Keratinocyte (primary cell): ENCODE data around the gene TRPM3. TPM values are rescaled to one million over a fixed set of nuclear protein-coding genes. Genes with fewer than 3 reads are reported as not detected.

Experiments used
- DNase-seq: peaks from one replicate; pipeline ENCODE4 v3.0.0-alpha.2; 2011; ENCODE audit warnings: low read depth, missing footprints, low spot score
- FAIRE-seq: peaks from 2 replicates; lab custom pipeline; 2011; peaks lifted over from hg19 to GRCh38; lab: Jason Lieb, UNC
- H2AFZ ChIP-seq: 2 replicates; pipeline ENCODE4 v1.6.0; 2012; ENCODE audit warnings: low read length, control low read depth, inconsistent platforms; ENCODE audit not compliant: control insufficient read depth
- H3K27ac ChIP-seq: 2 replicates; pipeline ENCODE4 v1.5.1; 2011; ENCODE audit warnings: low read length; ENCODE audit not compliant: control insufficient read depth, insufficient read depth
- H3K27me3 ChIP-seq: 3 replicates; pipeline ENCODE4 v1.6.0; 2011; ENCODE audit warnings: low read length; ENCODE audit not compliant: control insufficient read depth, insufficient read depth; ENCODE audit errors: extremely low read depth
- H3K36me3 ChIP-seq, 2 experiments: 2 replicates in 1 of 2; 3 replicates in 1 of 2; pipeline ENCODE4 v1.5.1; 2011; ENCODE audit warnings: low read length in 2 of 2, mild to moderate bottlenecking in 1 of 2; ENCODE audit not compliant: control insufficient read depth in 2 of 2, insufficient read depth in 2 of 2; ENCODE audit errors: extremely low read depth in 1 of 2
- H3K4me1 ChIP-seq: 3 replicates; pipeline ENCODE4 v1.5.1; 2011; ENCODE audit warnings: low read length; ENCODE audit not compliant: control insufficient read depth, insufficient read depth; ENCODE audit errors: extremely low read depth
- H3K4me2 ChIP-seq: 3 replicates; pipeline ENCODE4 v1.6.0; 2011; ENCODE audit warnings: low read depth, low read length; ENCODE audit not compliant: control insufficient read depth, insufficient read depth; ENCODE audit errors: extremely low read depth
- H3K4me3 ChIP-seq, 3 experiments: fragments of 200-600 bp in 1 of 3; sonication (generic) in 1 of 3; 2 replicates in 2 of 3; 3 replicates in 1 of 3; pipeline ENCODE4 v1.5.1; 2011 to 2016; ENCODE audit warnings: low read length in 3 of 3, mild to moderate bottlenecking in 3 of 3, control low read depth in 2 of 3, inconsistent platforms in 1 of 3, low read depth in 1 of 3, mixed read lengths in 1 of 3, mixed run types in 1 of 3, moderate library complexity in 1 of 3; ENCODE audit not compliant: control insufficient read depth in 2 of 3, insufficient read depth in 2 of 3; ENCODE audit errors: extremely low read depth in 1 of 3
- H3K79me2 ChIP-seq: 2 replicates; pipeline ENCODE4 v1.6.0; 2012; ENCODE audit warnings: low read length; ENCODE audit not compliant: control insufficient read depth, insufficient read depth
- H3K9ac ChIP-seq: 3 replicates; pipeline ENCODE4 v1.6.0; 2011; ENCODE audit warnings: low read length; ENCODE audit not compliant: control insufficient read depth, insufficient read depth; ENCODE audit errors: extremely low read depth
- H3K9me1 ChIP-seq: 3 replicates; pipeline ENCODE4 v1.6.0; 2011; ENCODE audit warnings: low read length; ENCODE audit not compliant: control insufficient read depth, insufficient read depth; ENCODE audit errors: extremely low read depth
- H3K9me3 ChIP-seq: 2 replicates; pipeline ENCODE4 v1.5.1; 2012; ENCODE audit warnings: low read depth, low read length; ENCODE audit not compliant: control insufficient read depth
- H4K20me1 ChIP-seq: 3 replicates; pipeline ENCODE4 v1.6.0; 2011; ENCODE audit warnings: low read length; ENCODE audit not compliant: control insufficient read depth, insufficient read depth; ENCODE audit errors: extremely low read depth
- EZH2 ChIP-seq: IDR thresholded peaks from one replicate; pipeline ENCODE4 v1.6.1; 2012; ENCODE audit warnings: inconsistent platforms, mild to moderate bottlenecking, low read length, moderate library complexity
- dilution Hi-C: fragments of 300-500 bp; cut with MboI; formaldehyde crosslinking; loops from one replicate; pipeline ENCODE4 v1.7.0; 2020; ENCODE audit warnings: low sequenced_read_pairs; ENCODE audit not compliant: extremely low pct_ligation_motif_present
- polyA plus RNA-seq, 5 experiments: library from polyadenylated mRNA; depleted of rRNA in 3 of 5; stranded (reverse) in 3 of 5; stranded (forward) in 1 of 5; unstranded in 1 of 5; fragments of >200 nt; gene quantifications; 1 replicate in 1 of 5; 2 replicates in 3 of 5; 3 replicates in 1 of 5; pipeline versions ENCODE4 v1.2.1 to v1.2.3, GENCODE V29; 2011 to 2012; ENCODE audit warnings: missing spikeins in 2 of 5, low read depth in 1 of 5, low replicate concordance in 1 of 5
- TF ChIP-seq, protein P1 (sequence below), 3 experiments: IDR thresholded peaks in 1 of 3; conservative IDR thresholded peaks in 1 of 3; optimal IDR thresholded peaks in 1 of 3; 2 replicates in 2 of 3; 3 replicates in 1 of 3; pipeline versions ENCODE3 to v1.5.1; 2011; ENCODE audit warnings: low read length in 3 of 3, mild to moderate bottlenecking in 3 of 3, moderate library complexity in 2 of 3, control low read depth in 1 of 3, inconsistent platforms in 1 of 3; ENCODE audit not compliant: insufficient read depth in 2 of 3; ENCODE audit errors: extremely low read depth in 1 of 3

Gene TRPM3
- polyA plus RNA-seq, 1 donor (not counting 4 experiments of a cell fraction or from before 2014, with no cell fraction given) = 0.03 TPM

DNA sequence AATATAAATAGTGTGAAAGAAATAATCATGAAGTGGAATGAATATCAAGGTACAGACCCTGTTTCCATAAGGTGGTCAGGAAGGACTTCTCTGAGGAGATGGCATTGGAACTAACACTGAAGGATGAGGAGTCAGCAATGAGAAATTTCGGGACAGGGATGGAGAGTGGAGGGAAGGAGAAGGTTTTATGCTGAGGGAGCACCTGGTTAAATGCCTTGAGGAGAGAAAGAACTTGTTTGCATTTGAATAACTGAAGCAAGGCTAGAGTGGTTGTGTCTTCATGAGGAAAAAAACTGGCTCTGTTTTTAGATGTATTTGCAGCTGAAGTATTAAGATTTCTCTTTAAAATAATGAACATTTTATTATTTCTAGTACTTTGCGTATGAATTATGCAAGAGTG lies 180.8 kb downstream of the TRPM3 start:
- dilution Hi-C loops = no loop called here
- H3K27ac ChIP-seq = no peak overlapping the region
- H3K79me2 ChIP-seq = no peaks in the 10 kb centered on the region
- H3K4me2 ChIP-seq = no peak overlapping the region
- H3K36me3 ChIP-seq = no peaks in the 10 kb centered on the region
- DNase-seq (no peak), FAIRE-seq (no peak)
- no peak overlapping the region for H3K9ac ChIP-seq
- no peak overlapping the region for H3K4me3 ChIP-seq
- H4K20me1 ChIP-seq = no peaks in the 10 kb centered on the region
- H3K27me3 ChIP-seq = peaks cover 4% of the 10 kb centered on the region
- no peaks in the 10 kb centered on the region for H3K4me1 ChIP-seq
- TF ChIP-seq EZH2 = no peak
- TF ChIP-seq, protein P1, sequence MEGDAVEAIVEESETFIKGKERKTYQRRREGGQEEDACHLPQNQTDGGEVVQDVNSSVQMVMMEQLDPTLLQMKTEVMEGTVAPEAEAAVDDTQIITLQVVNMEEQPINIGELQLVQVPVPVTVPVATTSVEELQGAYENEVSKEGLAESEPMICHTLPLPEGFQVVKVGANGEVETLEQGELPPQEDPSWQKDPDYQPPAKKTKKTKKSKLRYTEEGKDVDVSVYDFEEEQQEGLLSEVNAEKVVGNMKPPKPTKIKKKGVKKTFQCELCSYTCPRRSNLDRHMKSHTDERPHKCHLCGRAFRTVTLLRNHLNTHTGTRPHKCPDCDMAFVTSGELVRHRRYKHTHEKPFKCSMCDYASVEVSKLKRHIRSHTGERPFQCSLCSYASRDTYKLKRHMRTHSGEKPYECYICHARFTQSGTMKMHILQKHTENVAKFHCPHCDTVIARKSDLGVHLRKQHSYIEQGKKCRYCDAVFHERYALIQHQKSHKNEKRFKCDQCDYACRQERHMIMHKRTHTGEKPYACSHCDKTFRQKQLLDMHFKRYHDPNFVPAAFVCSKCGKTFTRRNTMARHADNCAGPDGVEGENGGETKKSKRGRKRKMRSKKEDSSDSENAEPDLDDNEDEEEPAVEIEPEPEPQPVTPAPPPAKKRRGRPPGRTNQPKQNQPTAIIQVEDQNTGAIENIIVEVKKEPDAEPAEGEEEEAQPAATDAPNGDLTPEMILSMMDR (optimal IDR thresholded peaks at IDR 0.05 in 1 of 3, IDR thresholded peaks at IDR 0.05 in 1 of 3, conservative IDR thresholded peaks at IDR 0.05 in 1 of 3; ENCODE audit: extremely low read depth in 1 of 3, insufficient read depth in 2 of 3, low read length in 3 of 3) = no peak
- H2AFZ ChIP-seq = no peak overlapping the region
- H3K9me3 ChIP-seq = no peaks in the 10 kb centered on the region
- H3K9me1 ChIP-seq = no peaks in the 10 kb centered on the region

GRCh38 chr9:70936536-70936935 lies 184.9 kb downstream of the TRPM3 start:
- H3K27ac ChIP-seq = no peak overlapping the region
- dilution Hi-C loops = no loop called here
- no peak overlapping the region for H2AFZ ChIP-seq
- H3K36me3 ChIP-seq = no peaks in the 10 kb centered on the region
- no peak for DNase-seq
- peaks cover 4% of the 10 kb centered on the region for H3K27me3 ChIP-seq
- no peaks in the 10 kb centered on the region for H3K4me1 ChIP-seq
- FAIRE-seq = no peak
- H3K4me3 ChIP-seq = no peak overlapping the region
- H3K4me2 ChIP-seq = no peak overlapping the region
- no peaks in the 10 kb centered on the region for H3K79me2 ChIP-seq
- no peak overlapping the region for H3K9ac ChIP-seq
- no peaks in the 10 kb centered on the region for H3K9me1 ChIP-seq
- H3K9me3 ChIP-seq = no peaks in the 10 kb centered on the region
- no peaks in the 10 kb centered on the region for H4K20me1 ChIP-seq
- TF ChIP-seq, protein P1 (optimal IDR thresholded peaks at IDR 0.05 in 1 of 3, IDR thresholded peaks at IDR 0.05 in 1 of 3, conservative IDR thresholded peaks at IDR 0.05 in 1 of 3; ENCODE audit: extremely low read depth in 1 of 3, insufficient read depth in 2 of 3, low read length in 3 of 3) = no peak
- TF ChIP-seq EZH2 = no peak
